ENCODE data around the gene FAM3A.

FAM3A gene

GRCh38 chrX:154458954-154459778, 56.9 kb downstream of the FAM3A start:
- no peak for DNase-seq

GRCh38 chrX:154458116-154458953, 57.7 kb downstream of the FAM3A start, which contains the start of gene PLXNA3:
Gene PLXNA3, plus strand, starts transcription at chrX:154458281. Its CDS starts 1,903 bp downstream, at chrX:154460184.
- DNase-seq = peak; percentile 68

- DNase-seq = peak; percentile 54
These were observed 58.4 kb downstream of the FAM3A start for GRCh38 chrX:154457491-154458115.

Measured in activated naive CD4-positive, alpha-beta T cell treated with Interleukin-2 at 50 U/mL for 16 hours (primary cell).